Jurkat, Clone E6-1 (cell line): Measurements from ENCODE around the gene AP3B1.

Experiments
- DNase-seq: peaks from one replicate; pipeline ENCODE4 v3.0.0-alpha.2; 2011; ENCODE audit warnings: low read depth, low spot score
- H3K4me3 ChIP-seq: 2 replicates; pipeline ENCODE4 v1.5.1; 2011; ENCODE audit warnings: mild to moderate bottlenecking, low read length, control low read depth, moderate library complexity

The AP3B1 gene

GRCh38 chr5:77958642-77959330 lies 335.7 kb downstream of the AP3B1 start:
- H3K4me3 ChIP-seq: no peak overlapping the region
- no peak for DNase-seq

- H3K4me3 ChIP-seq: no peak overlapping the region
- no peak for DNase-seq
These were observed 336.5 kb downstream of the AP3B1 start for GRCh38 chr5:77957931-77958521.

GRCh38 chr5:77957516-77957915 lies 337.0 kb downstream of the AP3B1 start:
- H3K4me3 ChIP-seq: no peak overlapping the region
- DNase-seq: no peak

GRCh38 chr5:77957081-77957480 lies 337.4 kb downstream of the AP3B1 start:
- H3K4me3 ChIP-seq: no peak overlapping the region
- no peak for DNase-seq

- no peak overlapping the region for H3K4me3 ChIP-seq
- DNase-seq: no peak
These were observed 338.9 kb downstream of the AP3B1 start for GRCh38 chr5:77955577-77955976.

- H3K4me3 ChIP-seq: no peak overlapping the region
- no peak for DNase-seq
These were observed 341.1 kb downstream of the AP3B1 start for GRCh38 chr5:77953374-77953773.

- no peak for DNase-seq
- H3K4me3 ChIP-seq: no peak overlapping the region
These were observed 341.8 kb downstream of the AP3B1 start for GRCh38 chr5:77952636-77953212.
